Measurements from ENCODE around the gene SGTA.
"Not testable (repeated sequence)": the region's sequence is repeated elsewhere in the genome, so short reads cannot be mapped to it uniquely, and the experiment has no call there.

The SGTA gene

GRCh38 chr19:2820112-2820702 is 37.1 kb upstream of the SGTA start:
- H4K20me1 ChIP-seq (ENCODE audit: low read depth, low read length) = no peaks in the 10 kb centered on the region
- H3K4me3 ChIP-seq (ENCODE audit: insufficient read depth, low read length, poor library complexity, severe bottlenecking) = peak overlapping the region; percentile 60
- H3K9me3 ChIP-seq (ENCODE audit: insufficient read depth, low read length) = no peaks in the 10 kb centered on the region
- H3K9me2 ChIP-seq (replicated peaks; ENCODE audit: insufficient read depth, low read length) = no peaks in the 10 kb centered on the region
- H3K79me2 ChIP-seq (ENCODE audit: insufficient read depth, low read length) = no peaks in the 10 kb centered on the region
- H3K9ac ChIP-seq (ENCODE audit: low read length) = peak overlapping the region; percentile 68
- peak overlapping the region; percentile 86 for H3K4me2 ChIP-seq (ENCODE audit: low read depth, low read length, poor library complexity, severe bottlenecking)
- no peaks in the 10 kb centered on the region for H3K36me3 ChIP-seq (ENCODE audit: low read length)
- no peak for TF ChIP-seq CTCF (IDR thresholded peaks at IDR 0.05; ENCODE audit: insufficient read depth, low read length, poor library complexity, severe bottlenecking)
- no peak for TF ChIP-seq EZH2phosphoT487 (conservative IDR thresholded peaks at IDR 0.05; ENCODE audit: low read length)
- H3K27me3 ChIP-seq (ENCODE audit: low read length) = no peaks in the 10 kb centered on the region
- no peak overlapping the region for H3K27ac ChIP-seq (ENCODE audit: low read depth, low read length)
- H2AFZ ChIP-seq (ENCODE audit: low read depth, low read length, severe bottlenecking) = peak overlapping the region; percentile 20
- no peaks in the 10 kb centered on the region for H3F3A ChIP-seq (ENCODE audit: insufficient read depth)

- Histone ChIP-seq H3K36me3 (ENCODE audit: low read length) (no peaks in the 10 kb centered on the region), H3K27ac (ENCODE audit: low read depth, low read length) (no peak within 1 kb of the TSS), H3K9ac (ENCODE audit: low read length) (peak within 1 kb of the TSS; percentile 68), H4K20me1 (ENCODE audit: low read depth, low read length) (no peaks in the 10 kb centered on the region), H3K9me2 (replicated peaks; ENCODE audit: insufficient read depth, low read length) (no peaks in the 10 kb centered on the region), H2AFZ (ENCODE audit: low read depth, low read length, severe bottlenecking) (peak within 1 kb of the TSS; percentile 41), H3K4me2 (ENCODE audit: low read depth, low read length, poor library complexity, severe bottlenecking) (peak within 1 kb of the TSS; percentile 86), H3K4me3 (ENCODE audit: insufficient read depth, low read length, poor library complexity, severe bottlenecking) (peak within 1 kb of the TSS; percentile 60), H3K27me3 (ENCODE audit: low read length) (no peaks in the 10 kb centered on the region), H3K9me3 (ENCODE audit: insufficient read depth, low read length) (no peaks in the 10 kb centered on the region), H3K79me2 (ENCODE audit: insufficient read depth, low read length) (no peaks in the 10 kb centered on the region), H3F3A (ENCODE audit: insufficient read depth) (no peaks in the 10 kb centered on the region)
- no peak for TF ChIP-seq EZH2phosphoT487 (conservative IDR thresholded peaks at IDR 0.05; ENCODE audit: low read length)
- peak; percentile 69 for TF ChIP-seq CTCF (IDR thresholded peaks at IDR 0.05; ENCODE audit: insufficient read depth, low read length, poor library complexity, severe bottlenecking)
Measured at GRCh38 chr19:2819540-2820111, 36.6 kb upstream of the SGTA start, which contains the start of gene ZNF554. Gene ZNF554, plus strand, starts transcription at chr19:2819868. Its CDS starts 204 bp downstream, at chr19:2820072.

GRCh38 chr19:2817237-2817829 is 34.3 kb upstream of the SGTA start:
- H2AFZ ChIP-seq (ENCODE audit: low read depth, low read length, severe bottlenecking); H4K20me1 ChIP-seq (ENCODE audit: low read depth, low read length); H3K36me3 ChIP-seq (ENCODE audit: low read length); H3K27ac ChIP-seq (ENCODE audit: low read depth, low read length); H3K9me3 ChIP-seq (ENCODE audit: insufficient read depth, low read length); H3K27me3 ChIP-seq (ENCODE audit: low read length); H3F3A ChIP-seq (ENCODE audit: insufficient read depth); H3K4me2 ChIP-seq (ENCODE audit: low read depth, low read length, poor library complexity, severe bottlenecking); H3K4me3 ChIP-seq (ENCODE audit: insufficient read depth, low read length, poor library complexity, severe bottlenecking); H3K79me2 ChIP-seq (ENCODE audit: insufficient read depth, low read length); H3K9me2 ChIP-seq (replicated peaks; ENCODE audit: insufficient read depth, low read length); H3K9ac ChIP-seq (ENCODE audit: low read length): not testable (repeated sequence)

GRCh38 chr19:2816641-2817040 is 33.6 kb upstream of the SGTA start:
- H3K79me2 ChIP-seq (ENCODE audit: insufficient read depth, low read length) = no peaks in the 10 kb centered on the region
- H3K36me3 ChIP-seq (ENCODE audit: low read length) = no peaks in the 10 kb centered on the region
- TF ChIP-seq CTCF (IDR thresholded peaks at IDR 0.05; ENCODE audit: insufficient read depth, low read length, poor library complexity, severe bottlenecking) = no peak
- TF ChIP-seq EZH2phosphoT487 (conservative IDR thresholded peaks at IDR 0.05; ENCODE audit: low read length) = no peak
- H3K4me3 ChIP-seq (ENCODE audit: insufficient read depth, low read length, poor library complexity, severe bottlenecking) = no peak overlapping the region
- H2AFZ ChIP-seq (ENCODE audit: low read depth, low read length, severe bottlenecking) = no peak overlapping the region
- no peak overlapping the region for H3K27ac ChIP-seq (ENCODE audit: low read depth, low read length)
- H3K9me2 ChIP-seq (replicated peaks; ENCODE audit: insufficient read depth, low read length) = no peaks in the 10 kb centered on the region
- no peaks in the 10 kb centered on the region for H3F3A ChIP-seq (ENCODE audit: insufficient read depth)
- no peaks in the 10 kb centered on the region for H3K27me3 ChIP-seq (ENCODE audit: low read length)
- no peak overlapping the region for H3K9ac ChIP-seq (ENCODE audit: low read length)
- no peaks in the 10 kb centered on the region for H3K9me3 ChIP-seq (ENCODE audit: insufficient read depth, low read length)
- H4K20me1 ChIP-seq (ENCODE audit: low read depth, low read length) = no peaks in the 10 kb centered on the region
- H3K4me2 ChIP-seq (ENCODE audit: low read depth, low read length, poor library complexity, severe bottlenecking) = no peak overlapping the region

Data from SU-DHL-6 (cell line).